Right lobe of liver (tissue), 4 donors: ENCODE results near the gene SLC46A2.

Experiments used
- POLR2A ChIP-seq: fragments of 450-650 bp; IDR thresholded peaks from one replicate; pipeline ENCODE4 v1.6.1; 2017; ENCODE audit warnings: antibody characterized with exemption, mild to moderate bottlenecking
- TF ChIP-seq, protein P1 (sequence below), 4 donors: fragments of 200-600 bp in 3 of 4; fragments of 450-650 bp in 1 of 4; IDR thresholded peaks; one replicate each; pipeline versions ENCODE4 v1.5.1 to v1.8.0; 2016 to 2022; ENCODE audit warnings: antibody characterized with exemption in 4 of 4, mild to moderate bottlenecking in 2 of 4
- donor health status: DM: no; HTN: no; CAD: no.
- donor health status: DM: no; HTN: no; CAD: no.
- donor health status: DM: no; HTN: yes; CAD: no.

DNA sequence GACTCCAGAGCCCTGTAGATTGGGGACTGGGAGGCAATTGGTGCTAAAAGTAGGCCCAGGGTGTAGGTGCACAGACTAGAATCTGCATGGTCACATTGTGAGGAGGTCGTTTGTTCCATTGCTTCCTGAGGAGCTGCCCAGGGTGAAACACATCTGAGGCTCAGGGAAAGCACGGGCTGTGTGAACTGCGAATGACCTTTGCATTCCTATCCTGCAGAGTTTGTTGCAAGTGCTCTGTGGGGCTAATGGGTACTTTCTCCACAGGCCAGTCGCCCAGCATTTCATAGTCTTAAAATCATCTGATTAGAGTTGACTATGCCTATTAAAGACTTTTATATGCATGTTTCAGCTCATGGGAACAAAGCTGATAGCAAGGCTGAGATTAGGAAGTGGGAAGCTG is 14.4 kb upstream of the SLC46A2 start:
- TF ChIP-seq, protein P1, sequence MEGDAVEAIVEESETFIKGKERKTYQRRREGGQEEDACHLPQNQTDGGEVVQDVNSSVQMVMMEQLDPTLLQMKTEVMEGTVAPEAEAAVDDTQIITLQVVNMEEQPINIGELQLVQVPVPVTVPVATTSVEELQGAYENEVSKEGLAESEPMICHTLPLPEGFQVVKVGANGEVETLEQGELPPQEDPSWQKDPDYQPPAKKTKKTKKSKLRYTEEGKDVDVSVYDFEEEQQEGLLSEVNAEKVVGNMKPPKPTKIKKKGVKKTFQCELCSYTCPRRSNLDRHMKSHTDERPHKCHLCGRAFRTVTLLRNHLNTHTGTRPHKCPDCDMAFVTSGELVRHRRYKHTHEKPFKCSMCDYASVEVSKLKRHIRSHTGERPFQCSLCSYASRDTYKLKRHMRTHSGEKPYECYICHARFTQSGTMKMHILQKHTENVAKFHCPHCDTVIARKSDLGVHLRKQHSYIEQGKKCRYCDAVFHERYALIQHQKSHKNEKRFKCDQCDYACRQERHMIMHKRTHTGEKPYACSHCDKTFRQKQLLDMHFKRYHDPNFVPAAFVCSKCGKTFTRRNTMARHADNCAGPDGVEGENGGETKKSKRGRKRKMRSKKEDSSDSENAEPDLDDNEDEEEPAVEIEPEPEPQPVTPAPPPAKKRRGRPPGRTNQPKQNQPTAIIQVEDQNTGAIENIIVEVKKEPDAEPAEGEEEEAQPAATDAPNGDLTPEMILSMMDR (IDR thresholded peaks at IDR 0.05) = no peak
- no peak for TF ChIP-seq POLR2A
